IgD-negative memory B cell (primary cell): ENCODE results near the gene ZNF627. TPM values are rescaled to one million over a fixed set of nuclear protein-coding genes. Genes with fewer than 3 reads are reported as not detected.
"Not testable (repeated sequence)": the region's sequence is repeated elsewhere in the genome, so short reads cannot be mapped to it uniquely, and the experiment has no call there.

Experiments used
- H3K27ac Mint-ChIP-seq, 3 donors: one replicate each; pipeline ENCODE4 v1.8.0; 2020 to 2022; ENCODE audit warnings: mild to moderate bottlenecking in 3 of 3, mixed read lengths in 3 of 3, moderate library complexity in 1 of 3
- H3K27me3 Mint-ChIP-seq: one replicate; pipeline ENCODE4 v1.8.0; 2021; ENCODE audit warnings: mixed read lengths
- H3K36me3 Mint-ChIP-seq: one replicate; pipeline ENCODE4 v1.8.0; 2020; ENCODE audit warnings: mild to moderate bottlenecking, mixed read lengths
- H3K4me1 Mint-ChIP-seq, 3 donors: one replicate each; pipeline ENCODE4 v1.8.0; 2020 to 2022; ENCODE audit warnings: mixed read lengths in 3 of 3, mild to moderate bottlenecking in 1 of 3
- H3K4me3 Mint-ChIP-seq, 4 donors: one replicate each; pipeline ENCODE4 v1.8.0; 2020 to 2022; ENCODE audit warnings: mild to moderate bottlenecking in 4 of 4, mixed read lengths in 4 of 4, moderate library complexity in 3 of 4
- H3K9me3 Mint-ChIP-seq, 3 donors: one replicate each; pipeline ENCODE4 v1.8.0; 2020 to 2021; ENCODE audit warnings: mixed read lengths in 3 of 3, mild to moderate bottlenecking in 1 of 3
- polyA plus RNA-seq: library from polyadenylated mRNA; unstranded; fragments of 300-500 nt; fragmentation: Illumina TruSeq; gene quantifications from one replicate; pipeline ENCODE4 v1.2.3, GENCODE V29; 2021

ZNF627 gene
- polyA plus RNA-seq, 1 donor from 2014 or later = 7.7 TPM

GRCh38 chr19:11587302-11587974, 9.8 kb upstream of the ZNF627 start:
- H3K9me3 Mint-ChIP-seq = peaks cover 0 to 2% (median 0%) of the 10 kb centered on the region in 3 donors
- no peaks in the 10 kb centered on the region for H3K27me3 Mint-ChIP-seq
- peak overlapping the region in 2 of 4 donors; percentile 9 to 60 for H3K4me3 Mint-ChIP-seq
- H3K27ac Mint-ChIP-seq = peak overlapping the region; percentile 39 to 58 (median 55)
- peaks cover 2% of the 10 kb centered on the region for H3K36me3 Mint-ChIP-seq
- peaks cover 16 to 26% (median 25%) of the 10 kb centered on the region in 3 donors for H3K4me1 Mint-ChIP-seq

- Mint-ChIP-seq H3K4me3 (peak overlapping the region in 1 of 4 donors; percentile 60), H3K36me3 (peaks cover 2% of the 10 kb centered on the region), H3K27me3 (no peaks in the 10 kb centered on the region), H3K4me1 (peaks cover 16 to 26% (median 25%) of the 10 kb centered on the region in 3 donors), H3K9me3 (peaks cover 0 to 2% (median 0%) of the 10 kb centered on the region in 3 donors), H3K27ac (peak overlapping the region in 2 of 3 donors; percentile 39 to 58)
Measured at GRCh38 chr19:11587975-11588631, 9.2 kb upstream of the ZNF627 start.

- no peaks in the 10 kb centered on the region for H3K27me3 Mint-ChIP-seq
- no peak overlapping the region for H3K4me3 Mint-ChIP-seq
- peaks cover 4% of the 10 kb centered on the region for H3K36me3 Mint-ChIP-seq
- H3K27ac Mint-ChIP-seq = peak overlapping the region in 1 of 3 donors; percentile 53
- peaks cover 7 to 11% (median 9%) of the 10 kb centered on the region in 3 donors for H3K4me1 Mint-ChIP-seq
- no peaks in the 10 kb centered on the region for H3K9me3 Mint-ChIP-seq
Measured at GRCh38 chr19:11594084-11594483, 3.2 kb upstream of the ZNF627 start.

- Mint-ChIP-seq H3K27me3 (no peaks in the 10 kb centered on the region), H3K27ac (peak overlapping the region in 2 of 3 donors; percentile 39 to 80), H3K4me1 (peaks cover 16 to 21% (median 19%) of the 10 kb centered on the region in 3 donors), H3K36me3 (peaks cover 4% of the 10 kb centered on the region), H3K9me3 (no peaks in the 10 kb centered on the region), H3K4me3 (peak overlapping the region; percentile 39 to 85 (median 64))
Measured at GRCh38 chr19:11596156-11596555, 1.1 kb upstream of the ZNF627 start.

GRCh38 chr19:11598103-11598483, 810 bp downstream of the ZNF627 start:
- H3K4me1 Mint-ChIP-seq = peaks cover 19 to 27% (median 24%) of the 10 kb centered on the region in 3 donors
- peak overlapping the region; percentile 84 to 97 (median 85) for H3K4me3 Mint-ChIP-seq
- peaks cover 6% of the 10 kb centered on the region for H3K36me3 Mint-ChIP-seq
- H3K27ac Mint-ChIP-seq = peak overlapping the region in 2 of 3 donors; percentile 66 to 98
- H3K9me3 Mint-ChIP-seq = peaks cover 0 to 1% (median 0%) of the 10 kb centered on the region in 3 donors
- no peaks in the 10 kb centered on the region for H3K27me3 Mint-ChIP-seq

- peak overlapping the region; percentile 44 to 85 (median 78) for H3K4me3 Mint-ChIP-seq
- peaks cover 6% of the 10 kb centered on the region for H3K36me3 Mint-ChIP-seq
- no peaks in the 10 kb centered on the region for H3K27me3 Mint-ChIP-seq
- peaks cover 0 to 1% (median 0%) of the 10 kb centered on the region in 3 donors for H3K9me3 Mint-ChIP-seq
- H3K4me1 Mint-ChIP-seq = peaks cover 19 to 27% (median 24%) of the 10 kb centered on the region in 3 donors
- peak overlapping the region in 2 of 3 donors; percentile 42 to 64 for H3K27ac Mint-ChIP-seq
Measured at GRCh38 chr19:11598746-11599145, 1.5 kb downstream of the ZNF627 start.

GRCh38 chr19:11599704-11600103, 2.4 kb downstream of the ZNF627 start:
- H3K27ac Mint-ChIP-seq, H3K9me3 Mint-ChIP-seq, H3K27me3 Mint-ChIP-seq: not testable (repeated sequence)
- peaks cover 10% of the 10 kb centered on the region for H3K36me3 Mint-ChIP-seq
- peak overlapping the region in 2 of 4 donors; percentile 17 to 65 for H3K4me3 Mint-ChIP-seq
- peaks cover 19 to 27% (median 24%) of the 10 kb centered on the region in 3 donors for H3K4me1 Mint-ChIP-seq

GRCh38 chr19:11606484-11606883, 9.2 kb downstream of the ZNF627 start:
- Mint-ChIP-seq H3K4me3 (no peak overlapping the region), H3K4me1 (peaks cover 0 to 13% (median 8%) of the 10 kb centered on the region in 3 donors), H3K27ac (no peak overlapping the region), H3K27me3 (no peaks in the 10 kb centered on the region), H3K36me3 (peaks cover 22% of the 10 kb centered on the region), H3K9me3 (peaks cover 5 to 11% (median 7%) of the 10 kb centered on the region in 3 donors)

- peaks cover 21% of the 10 kb centered on the region for H3K36me3 Mint-ChIP-seq
- H3K27me3 Mint-ChIP-seq = no peaks in the 10 kb centered on the region
- H3K9me3 Mint-ChIP-seq = peaks cover 2 to 10% (median 6%) of the 10 kb centered on the region in 3 donors
- H3K4me3 Mint-ChIP-seq = no peak overlapping the region
- peaks cover 0 to 4% (median 2%) of the 10 kb centered on the region in 3 donors for H3K4me1 Mint-ChIP-seq
- no peak overlapping the region for H3K27ac Mint-ChIP-seq
Measured at GRCh38 chr19:11611730-11612129, 14.4 kb downstream of the ZNF627 start.

GRCh38 chr19:11612816-11613511, 15.7 kb downstream of the ZNF627 start:
- H3K27ac Mint-ChIP-seq = no peak overlapping the region
- H3K4me3 Mint-ChIP-seq = no peak overlapping the region
- peaks cover 0 to 4% (median 2%) of the 10 kb centered on the region in 3 donors for H3K4me1 Mint-ChIP-seq
- H3K27me3 Mint-ChIP-seq = no peaks in the 10 kb centered on the region
- H3K36me3 Mint-ChIP-seq = peaks cover 19% of the 10 kb centered on the region
- peaks cover 2 to 15% (median 11%) of the 10 kb centered on the region in 3 donors for H3K9me3 Mint-ChIP-seq

GRCh38 chr19:11617180-11618062, 20.1 kb downstream of the ZNF627 start:
- peaks cover 2 to 22% (median 16%) of the 10 kb centered on the region in 3 donors for H3K9me3 Mint-ChIP-seq
- H3K27ac Mint-ChIP-seq = no peak overlapping the region
- peaks cover 28% of the 10 kb centered on the region for H3K36me3 Mint-ChIP-seq
- H3K27me3 Mint-ChIP-seq = no peaks in the 10 kb centered on the region
- H3K4me1 Mint-ChIP-seq = no peaks in the 10 kb centered on the region
- H3K4me3 Mint-ChIP-seq = no peak overlapping the region

- no peak overlapping the region for H3K4me3 Mint-ChIP-seq
- H3K27ac Mint-ChIP-seq = no peak overlapping the region
- peaks cover 22% of the 10 kb centered on the region for H3K36me3 Mint-ChIP-seq
- peaks cover 2 to 22% (median 16%) of the 10 kb centered on the region in 3 donors for H3K9me3 Mint-ChIP-seq
- H3K27me3 Mint-ChIP-seq = peaks cover 9% of the 10 kb centered on the region
- peaks cover 10% of the 10 kb centered on the region in 3 donors for H3K4me1 Mint-ChIP-seq
Measured at GRCh38 chr19:11620553-11620952, 23.3 kb downstream of the ZNF627 start.

- Mint-ChIP-seq H3K9me3 (peaks cover 0 to 15% (median 9%) of the 10 kb centered on the region in 3 donors), H3K36me3 (peaks cover 15% of the 10 kb centered on the region), H3K4me1 (peaks cover 11 to 14% (median 13%) of the 10 kb centered on the region in 3 donors), H3K27me3 (peaks cover 14% of the 10 kb centered on the region)
- H3K27ac Mint-ChIP-seq, H3K4me3 Mint-ChIP-seq: not testable (repeated sequence)
Measured at GRCh38 chr19:11622401-11622800, 25.1 kb downstream of the ZNF627 start.

GRCh38 chr19:11624069-11624463, 26.8 kb downstream of the ZNF627 start:
- peak overlapping the region in 1 of 4 donors; percentile 51 for H3K4me3 Mint-ChIP-seq
- H3K27me3 Mint-ChIP-seq = peaks cover 14% of the 10 kb centered on the region
- H3K27ac Mint-ChIP-seq = no peak overlapping the region
- peaks cover 0 to 8% (median 0%) of the 10 kb centered on the region in 3 donors for H3K9me3 Mint-ChIP-seq
- H3K36me3 Mint-ChIP-seq = peaks cover 9% of the 10 kb centered on the region
- H3K4me1 Mint-ChIP-seq = peaks cover 11 to 14% (median 13%) of the 10 kb centered on the region in 3 donors
